Activated CD8-positive, alpha-beta T cell treated with anti-CD3 and anti-CD28 coated beads for 36 hours (primary cell): ENCODE measurements around the gene SNRPB2. TPM values are rescaled to one million over a fixed set of nuclear protein-coding genes. Genes with fewer than 3 reads are reported as not detected.

Experiments used
- ATAC-seq: fragments of 200-7000 bp; cut with Tn5 transposase; one replicate; pipeline ENCODE4 v1.10.0; 2021; ENCODE audit warnings: mild to moderate bottlenecking, moderate library complexity
- CTCF ChIA-PET: fragments of 350-600 bp; sonication (Branson Sonifier 250); formaldehyde crosslinking; loops from one replicate; lab custom pipeline; 2021; ENCODE audit warnings: antibody characterized with exemption; lab: Charles Lee
- POLR2A ChIA-PET: fragments of 350-600 bp; sonication (Branson Sonifier 250); formaldehyde crosslinking; loops from one replicate; lab custom pipeline; 2021; ENCODE audit warnings: antibody characterized with exemption; lab: Charles Lee
- DNase-seq: peaks from one replicate; pipeline ENCODE4 v3.0.0-alpha.2; 2020
- H3K27ac Mint-ChIP-seq: one replicate; pipeline ENCODE4 v1.8.0; 2021; ENCODE audit warnings: mild to moderate bottlenecking, mixed read lengths
- H3K27me3 Mint-ChIP-seq: one replicate; pipeline ENCODE4 v1.8.0; 2021; ENCODE audit warnings: mixed read lengths
- H3K36me3 Mint-ChIP-seq: one replicate; pipeline ENCODE4 v1.8.0; 2021; ENCODE audit warnings: low read depth, mixed read lengths
- H3K4me1 Mint-ChIP-seq: one replicate; pipeline ENCODE4 v1.8.0; 2021; ENCODE audit warnings: low read depth, mixed read lengths
- H3K4me3 Mint-ChIP-seq: one replicate; pipeline ENCODE4 v1.8.0; 2021; ENCODE audit warnings: mild to moderate bottlenecking, moderate library complexity, mixed read lengths
- H3K9me3 Mint-ChIP-seq: one replicate; pipeline ENCODE4 v1.8.0; 2021; ENCODE audit warnings: mixed read lengths
- CTCF ChIP-seq: fragments of 200-600 bp; IDR thresholded peaks from one replicate; pipeline ENCODE4 v1.8.0; 2022; ENCODE audit warnings: antibody characterized with exemption, mild to moderate bottlenecking
- intact Hi-C: fragments of 100-400 bp; cut with micrococcal nuclease; formaldehyde crosslinking; loops from one replicate; pipeline ENCODE4 v1.10.0; 2022
- total RNA-seq, 2 experiments: library from RNA; stranded (reverse); gene quantifications; one replicate each; pipeline ENCODE4 v1.2.3, GENCODE V29; 2021

The SNRPB2 gene
- total RNA-seq, 2 experiments from 2014 or later: 105 to 108 TPM

DNA sequence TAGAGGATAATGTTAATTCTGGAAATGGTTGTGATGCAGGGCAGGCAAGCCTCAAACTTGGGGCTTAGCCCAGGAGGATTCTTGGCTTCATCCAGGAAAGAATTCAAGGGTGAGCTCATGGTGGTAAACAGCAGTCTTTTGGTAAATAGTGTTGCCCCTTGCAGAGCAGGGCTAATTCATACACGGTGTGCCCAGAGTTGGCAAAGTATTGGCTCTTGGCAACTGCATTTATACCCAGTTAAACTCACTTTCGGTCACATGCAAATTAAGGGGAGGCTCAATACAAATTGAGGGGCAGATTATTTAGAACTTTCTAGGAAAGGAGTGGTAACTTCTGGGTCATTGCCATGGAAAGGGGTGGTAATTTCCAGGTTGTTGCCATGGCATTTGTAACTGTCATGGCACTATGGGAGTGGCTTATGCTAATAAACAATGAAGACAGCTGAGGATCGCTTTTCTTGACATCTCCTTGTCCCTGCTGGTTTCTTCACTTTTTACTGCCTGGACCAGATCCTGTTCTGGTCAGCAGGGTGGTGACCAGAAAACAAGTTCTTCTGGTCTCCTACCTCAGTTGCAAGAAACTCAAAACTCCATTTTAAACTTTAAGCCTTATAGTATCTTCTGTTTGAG lies 14.5 kb downstream of the SNRPB2 start:
- Mint-ChIP-seq H3K36me3 (peaks cover 26% of the 10 kb centered on the region), H3K4me1 (no peaks in the 10 kb centered on the region), H3K4me3 (no peak overlapping the region), H3K27me3 (peaks cover 6% of the 10 kb centered on the region), H3K27ac (no peak overlapping the region), H3K9me3 (no peaks in the 10 kb centered on the region)
- ATAC-seq (no peak), DNase-seq (no peak)
- TF ChIP-seq CTCF: no peak
- ChIA-PET CTCF (no interaction called here), POLR2A (no interaction called here)
- intact Hi-C loops: no loop called here

GRCh38 chr20:16745204-16745603 lies 15.4 kb downstream of the SNRPB2 start:
- Mint-ChIP-seq H3K9me3 (no peaks in the 10 kb centered on the region), H3K27ac (no peak overlapping the region), H3K4me1 (no peaks in the 10 kb centered on the region), H3K36me3 (peaks cover 17% of the 10 kb centered on the region), H3K27me3 (peaks cover 8% of the 10 kb centered on the region), H3K4me3 (no peak overlapping the region)
- DNase-seq (no peak), ATAC-seq (no peak)
- TF ChIP-seq CTCF: no peak
- ChIA-PET CTCF (interaction anchor here (0.9 kb wide), 1 partner anchor 16 kb away, joined by 4 read pairs; no protein-coding TSS in a partner anchor), POLR2A (no interaction called here)
- intact Hi-C loops: no loop called here

DNA sequence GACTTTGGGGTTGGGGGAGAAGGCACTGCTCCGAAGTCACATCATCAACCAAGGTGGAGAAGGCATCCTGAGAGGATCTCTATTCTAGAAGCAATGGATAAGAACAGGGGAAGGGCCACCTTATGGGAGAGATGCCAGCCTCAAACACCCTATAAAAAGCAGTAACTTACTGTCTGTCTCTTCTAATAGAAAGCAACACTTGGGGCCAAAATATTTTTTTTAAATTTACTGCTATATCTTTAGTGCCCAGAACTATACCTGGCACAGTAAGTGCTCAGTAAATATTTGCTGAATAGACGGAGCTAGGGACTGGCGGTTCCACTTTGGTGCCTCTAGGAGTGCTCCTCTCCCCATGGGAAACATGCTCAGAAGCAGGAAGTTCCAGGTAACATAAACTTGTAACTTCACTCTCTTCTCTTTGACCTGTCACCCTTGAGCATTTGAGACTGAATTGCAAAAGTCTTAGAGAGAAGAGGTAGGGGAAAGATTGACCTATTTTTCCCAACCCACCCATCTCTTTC lies 17.5 kb downstream of the SNRPB2 start:
- Mint-ChIP-seq H3K36me3 (peaks cover 6% of the 10 kb centered on the region), H3K27me3 (peaks cover 8% of the 10 kb centered on the region), H3K4me1 (peaks cover 2% of the 10 kb centered on the region), H3K9me3 (no peaks in the 10 kb centered on the region), H3K27ac (no peak overlapping the region), H3K4me3 (no peak overlapping the region)
- ATAC-seq (no peak), DNase-seq (no peak)
- CTCF ChIA-PET: interaction anchor here (1.5 to 1.9 kb wide), 2 partner anchors 14 to 56 kb away, joined by 4 to 10 read pairs; no protein-coding TSS in a partner anchor
- no peak for TF ChIP-seq CTCF
- POLR2A ChIA-PET: no interaction called here
- intact Hi-C loops: no loop called here

DNA sequence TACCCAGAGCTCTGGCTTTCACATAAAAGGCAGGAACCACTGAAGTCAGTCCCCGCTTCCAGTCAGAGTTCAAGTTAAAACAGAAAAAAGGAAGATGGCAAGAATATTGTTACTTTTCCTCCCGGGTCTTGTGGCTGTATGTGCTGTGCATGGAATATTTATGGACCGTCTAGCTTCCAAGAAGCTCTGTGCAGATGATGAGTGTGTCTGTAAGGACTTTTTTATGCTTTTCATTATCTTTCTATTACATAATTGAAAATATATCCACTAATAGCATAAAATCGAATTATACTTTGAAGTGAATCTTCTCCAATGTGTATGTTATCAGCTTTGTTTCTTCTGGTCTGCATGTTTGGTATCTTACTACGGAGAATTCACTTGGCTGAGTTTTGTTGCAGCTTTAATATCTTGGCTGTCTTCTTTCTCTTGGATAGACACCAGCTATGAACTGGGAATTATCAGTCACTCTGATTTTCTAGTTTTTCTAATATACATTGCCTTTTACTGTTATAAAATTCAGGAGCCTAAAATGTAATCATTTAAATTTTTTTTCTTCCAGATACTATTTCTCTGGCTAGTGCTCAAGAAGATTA lies 18.6 kb downstream of the SNRPB2 start, which contains the start of gene OTOR:
TSS of gene OTOR (plus strand) at position 51 of the 593 bp plus-strand sequence. CDS start at position 95, 44 bp downstream.
- intact Hi-C loops: no loop called here
- ATAC-seq: no peak
- no peak for TF ChIP-seq CTCF
- H3K27me3 Mint-ChIP-seq: peaks cover 10% of the 10 kb centered on the region
- no peak within 1 kb of the TSS for H3K4me3 Mint-ChIP-seq
- no peak for DNase-seq
- ChIA-PET POLR2A (interaction anchor here (0.7 kb wide), 1 partner anchor 16 kb away, joined by 3 read pairs; no protein-coding TSS in a partner anchor), CTCF (interaction anchor here (1.5 to 1.9 kb wide), 2 partner anchors 13 to 55 kb away, joined by 4 to 10 read pairs; no protein-coding TSS in a partner anchor)
- H3K4me1 Mint-ChIP-seq: peaks cover 2% of the 10 kb centered on the region
- H3K9me3 Mint-ChIP-seq: no peaks in the 10 kb centered on the region
- no peaks in the 10 kb centered on the region for H3K36me3 Mint-ChIP-seq
- H3K27ac Mint-ChIP-seq: no peak within 1 kb of the TSS

GRCh38 chr20:16749573-16749972 lies 19.7 kb downstream of the SNRPB2 start:
- H3K4me1 Mint-ChIP-seq: peaks cover 2% of the 10 kb centered on the region
- POLR2A ChIA-PET: no interaction called here
- no peak overlapping the region for H3K4me3 Mint-ChIP-seq
- H3K27me3 Mint-ChIP-seq: peaks cover 10% of the 10 kb centered on the region
- intact Hi-C loops: no loop called here
- H3K9me3 Mint-ChIP-seq: no peaks in the 10 kb centered on the region
- DNase-seq (no peak), ATAC-seq (no peak)
- CTCF ChIA-PET: interaction anchor here (1.0 to 1.8 kb wide), 3 partner anchors 10 to 49 kb away, joined by 3 to 4 read pairs (median 3); no protein-coding TSS in a partner anchor
- no peak for TF ChIP-seq CTCF
- H3K27ac Mint-ChIP-seq: no peak overlapping the region
- no peaks in the 10 kb centered on the region for H3K36me3 Mint-ChIP-seq
